DMS53 (cell line): ENCODE results near the gene EYS.

Experiments used
- DNase-seq: peaks from one replicate; lab custom pipeline; 2025; lab: John Stamatoyannopoulos, UW

Gene EYS

DNA sequence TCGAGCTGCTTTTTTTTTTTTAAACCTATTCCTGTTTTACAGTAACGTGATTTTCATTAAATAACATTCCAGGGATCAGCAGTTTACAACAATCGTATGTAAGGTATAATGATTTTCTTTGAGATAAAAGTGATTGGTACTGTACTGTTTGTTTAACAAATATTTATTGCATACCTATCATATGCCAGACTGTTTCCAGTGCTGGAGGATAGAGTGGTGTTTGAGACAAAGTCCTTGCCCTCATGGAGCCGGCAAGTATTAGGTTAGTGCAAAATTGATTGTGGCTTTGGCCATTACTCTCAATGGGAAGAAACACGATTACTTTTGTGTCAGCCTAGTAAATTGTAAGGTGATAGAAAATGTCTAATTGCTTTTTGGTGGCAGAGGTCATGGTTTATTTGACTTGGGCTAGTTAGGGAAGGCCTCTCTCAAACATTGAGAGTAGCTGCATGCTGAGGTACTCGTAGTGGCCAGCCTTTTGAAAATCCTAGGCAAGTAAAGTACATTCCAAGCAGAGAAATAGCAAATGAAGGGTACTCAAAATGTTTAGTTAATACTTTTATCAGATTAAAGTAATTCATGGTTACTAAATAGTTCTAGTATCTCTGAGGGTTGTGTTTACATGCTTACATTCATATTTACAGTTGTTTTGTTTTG is 2035.8 kb downstream of the EYS start:
- no peak for DNase-seq
